ENCODE results near the gene CNTNAP2.

DNA sequence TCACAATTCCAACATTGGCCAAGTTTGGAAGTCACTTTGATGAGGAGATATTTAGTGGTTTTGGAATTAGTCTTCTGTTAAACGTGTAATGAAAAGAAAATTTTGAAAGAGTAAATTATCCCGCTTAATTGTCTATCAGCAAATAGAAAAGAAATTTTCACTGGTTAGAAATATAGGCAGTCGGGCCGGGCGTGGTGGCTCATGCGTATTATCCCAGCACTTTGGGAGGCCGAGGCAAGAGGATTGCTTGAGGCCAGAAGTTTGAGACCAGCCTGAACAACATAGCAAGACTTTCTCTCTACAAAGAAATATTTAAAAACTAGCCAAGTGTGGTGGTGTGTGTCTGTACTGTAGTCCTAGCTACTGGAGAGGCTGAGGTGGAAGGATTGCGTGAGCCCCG lies 13.4 kb downstream of the CNTNAP2 start:
- TF ChIP-seq, protein P1, sequence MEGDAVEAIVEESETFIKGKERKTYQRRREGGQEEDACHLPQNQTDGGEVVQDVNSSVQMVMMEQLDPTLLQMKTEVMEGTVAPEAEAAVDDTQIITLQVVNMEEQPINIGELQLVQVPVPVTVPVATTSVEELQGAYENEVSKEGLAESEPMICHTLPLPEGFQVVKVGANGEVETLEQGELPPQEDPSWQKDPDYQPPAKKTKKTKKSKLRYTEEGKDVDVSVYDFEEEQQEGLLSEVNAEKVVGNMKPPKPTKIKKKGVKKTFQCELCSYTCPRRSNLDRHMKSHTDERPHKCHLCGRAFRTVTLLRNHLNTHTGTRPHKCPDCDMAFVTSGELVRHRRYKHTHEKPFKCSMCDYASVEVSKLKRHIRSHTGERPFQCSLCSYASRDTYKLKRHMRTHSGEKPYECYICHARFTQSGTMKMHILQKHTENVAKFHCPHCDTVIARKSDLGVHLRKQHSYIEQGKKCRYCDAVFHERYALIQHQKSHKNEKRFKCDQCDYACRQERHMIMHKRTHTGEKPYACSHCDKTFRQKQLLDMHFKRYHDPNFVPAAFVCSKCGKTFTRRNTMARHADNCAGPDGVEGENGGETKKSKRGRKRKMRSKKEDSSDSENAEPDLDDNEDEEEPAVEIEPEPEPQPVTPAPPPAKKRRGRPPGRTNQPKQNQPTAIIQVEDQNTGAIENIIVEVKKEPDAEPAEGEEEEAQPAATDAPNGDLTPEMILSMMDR (conservative IDR thresholded peaks at IDR 0.05; ENCODE audit: low read depth, low read length) = no peak
- TF ChIP-seq EZH2 (IDR thresholded peaks at IDR 0.05; ENCODE audit: borderline replicate concordance, low read depth, low read length, poor library complexity, severe bottlenecking) = no peak
